ENCODE results near the gene ARFGEF3.

Gene ARFGEF3

DNA sequence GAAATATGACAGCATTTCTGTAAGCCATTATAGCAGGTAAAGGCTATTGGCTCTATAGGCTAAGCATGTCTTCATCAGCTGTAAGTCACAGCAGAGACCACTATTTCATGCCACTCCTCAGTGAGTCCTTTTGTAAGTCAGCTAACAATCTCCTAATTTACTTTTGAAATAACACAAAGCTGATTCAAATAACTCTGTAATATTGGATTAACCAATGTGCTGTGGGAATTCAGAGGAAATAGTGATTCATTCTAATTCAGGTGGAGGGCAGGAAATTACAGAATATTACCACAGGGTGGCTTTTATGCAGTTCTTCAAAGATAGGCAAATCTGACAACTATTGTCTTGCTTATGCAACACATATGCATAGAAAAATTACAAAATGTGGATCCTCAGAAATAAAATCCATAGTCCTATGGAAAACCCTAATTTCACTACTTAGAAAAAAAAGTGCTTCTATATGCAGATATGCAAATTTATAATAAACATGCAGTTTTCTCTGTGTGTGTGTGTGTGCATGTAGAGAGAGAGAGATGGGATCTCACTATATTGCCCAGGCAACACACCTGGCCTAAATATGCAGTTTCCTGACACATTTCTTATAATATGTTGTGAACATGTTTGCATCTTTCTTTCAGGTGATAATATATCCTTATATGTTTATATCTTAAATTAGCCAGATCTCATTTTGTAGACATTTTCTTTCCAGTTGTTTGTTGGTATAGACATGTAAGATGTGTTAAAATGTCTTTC, 211.1 kb downstream of the ARFGEF3 start:
- peak in 2 of 6 experiments; percentile 7 to 12 for DNase-seq

DNA sequence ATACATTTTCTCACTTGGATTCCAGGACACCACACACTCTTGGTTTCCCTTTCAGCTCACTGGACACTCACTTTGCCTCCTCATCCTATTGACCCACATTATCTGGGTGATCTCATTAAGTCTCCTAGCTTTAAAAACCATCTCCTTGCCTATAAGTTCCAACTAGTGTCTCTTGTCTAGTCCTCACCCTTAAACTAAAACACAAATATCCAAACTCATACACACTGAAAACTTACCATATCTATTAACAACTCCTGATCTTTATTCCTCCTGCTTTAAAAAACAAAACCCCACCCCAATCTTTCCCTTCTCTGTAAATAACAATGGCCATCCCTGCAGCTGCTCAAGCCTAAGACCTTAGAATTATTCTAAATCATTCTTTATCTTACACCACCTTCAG, 212.5 kb downstream of the ARFGEF3 start:
- no peak for DNase-seq

DNA sequence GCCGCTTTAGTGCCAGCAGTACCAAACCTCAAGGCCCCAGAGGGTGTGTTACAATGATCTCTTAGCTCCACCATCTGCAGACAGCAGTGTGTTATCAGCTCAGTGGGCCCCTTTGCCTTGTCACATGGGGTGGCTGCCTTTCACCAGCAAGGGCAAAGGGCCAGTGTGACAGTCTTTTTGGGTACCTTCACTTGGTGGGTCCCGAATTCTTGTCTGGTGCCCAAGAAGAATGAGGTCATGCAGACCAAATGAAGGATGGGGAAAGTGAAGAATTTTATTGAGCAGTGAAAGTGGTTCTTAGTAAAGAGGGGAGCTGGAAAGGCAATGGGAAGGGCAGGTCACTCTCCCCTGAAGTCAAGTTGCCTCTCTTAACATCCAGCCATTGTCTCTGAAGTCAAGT, 213.1 kb downstream of the ARFGEF3 start:
- no peak for DNase-seq

DNA sequence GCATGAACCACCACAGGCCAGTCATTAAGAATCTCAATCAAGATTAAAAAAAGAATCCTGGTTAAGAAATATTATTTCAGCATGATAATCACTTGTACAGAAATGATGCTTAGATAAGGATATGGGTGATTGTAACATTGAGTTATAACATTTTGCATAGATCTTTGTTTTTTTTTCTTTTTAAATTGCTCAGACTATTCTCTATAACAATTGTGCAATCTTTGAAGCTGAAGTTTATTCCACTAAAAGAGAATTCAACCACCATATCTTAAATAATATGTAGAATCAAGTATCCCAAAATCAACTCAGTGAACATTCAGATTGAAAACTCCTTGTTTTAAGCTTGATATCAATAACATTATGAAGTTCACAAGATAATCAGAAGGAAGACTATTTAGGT, 215.3 kb downstream of the ARFGEF3 start:
- DNase-seq: no peak

DNA sequence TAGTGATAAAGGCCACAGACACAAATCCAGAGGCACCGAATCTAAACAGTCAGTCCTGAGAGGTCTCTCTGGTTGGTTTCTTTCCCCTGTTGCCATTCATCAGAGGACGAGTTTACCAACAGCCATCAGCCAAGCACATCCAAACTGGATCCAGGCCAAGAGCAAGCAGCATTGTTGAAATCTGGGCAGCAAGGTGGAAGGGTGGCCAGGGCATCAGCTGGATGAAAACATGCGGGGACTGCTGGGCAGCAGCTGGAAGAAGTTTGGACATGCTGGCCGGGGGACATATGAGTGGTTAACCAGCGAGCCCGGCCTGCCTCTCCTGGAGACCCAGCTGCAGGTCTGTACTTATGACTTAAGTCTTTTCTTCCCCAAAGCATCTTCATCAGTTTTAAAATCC, 216.1 kb downstream of the ARFGEF3 start, which contains the start of gene SMIM28:
TSS of gene SMIM28 (plus strand) at position 62 of the 400 bp plus-strand sequence. CDS start at position 230, 168 bp downstream.
- no peak for DNase-seq

DNA sequence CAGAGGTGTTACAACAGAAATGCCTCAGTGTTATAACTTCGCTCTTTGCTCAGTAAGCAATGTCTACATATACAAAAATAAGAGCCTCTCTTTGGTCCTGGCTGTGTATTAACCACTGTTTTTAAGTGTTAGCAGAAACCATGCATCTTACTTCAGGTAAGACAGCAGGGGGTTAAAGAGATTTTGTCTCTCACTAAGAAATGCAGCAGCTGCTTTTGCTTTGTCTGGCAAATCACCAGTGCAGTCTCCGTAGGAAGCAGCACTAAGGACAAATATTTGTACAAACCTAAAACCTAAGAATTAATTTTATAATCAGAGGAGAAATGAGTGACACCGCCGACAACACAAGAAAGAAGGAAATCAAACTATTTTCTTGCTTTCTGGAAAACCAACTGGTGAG, 216.7 kb downstream of the ARFGEF3 start:
- DNase-seq: no peak

DNA sequence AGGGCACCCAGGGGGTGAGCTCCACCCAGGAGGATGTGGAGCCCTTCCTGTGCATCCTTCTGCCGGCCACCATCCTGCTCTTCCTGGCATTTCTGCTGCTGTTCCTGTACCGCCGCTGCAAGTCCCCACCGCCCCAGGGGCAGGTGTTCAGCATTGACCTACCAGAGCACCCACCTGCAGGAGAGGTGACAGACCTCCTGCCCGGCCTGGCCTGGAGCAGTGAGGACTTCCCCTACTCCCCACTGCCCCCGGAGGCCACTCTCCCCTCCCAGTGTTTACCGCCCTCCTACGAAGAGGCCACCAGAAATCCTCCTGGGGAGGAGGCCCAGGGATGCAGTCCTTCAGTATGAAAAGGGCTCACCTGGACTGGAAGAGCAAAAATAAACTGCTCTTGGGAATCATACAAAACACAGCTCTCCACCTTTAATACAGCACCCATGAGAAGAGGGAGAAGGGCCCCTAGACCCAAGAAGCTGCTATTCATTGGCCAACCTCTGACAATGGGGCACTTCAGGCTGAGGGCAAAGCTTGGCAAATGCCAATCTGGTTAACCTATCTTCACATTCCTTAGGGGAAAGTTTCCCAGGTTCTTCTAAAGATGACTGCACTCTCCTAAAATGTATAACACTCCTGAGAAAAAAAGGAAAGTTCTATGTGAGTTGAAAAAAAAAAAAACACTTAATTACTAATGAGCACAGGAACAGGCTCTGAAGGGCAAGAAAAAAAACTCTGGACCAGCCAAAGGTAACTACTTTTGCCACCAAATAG, 220.9 kb downstream of the ARFGEF3 start:
- DNase-seq: no peak

DNA sequence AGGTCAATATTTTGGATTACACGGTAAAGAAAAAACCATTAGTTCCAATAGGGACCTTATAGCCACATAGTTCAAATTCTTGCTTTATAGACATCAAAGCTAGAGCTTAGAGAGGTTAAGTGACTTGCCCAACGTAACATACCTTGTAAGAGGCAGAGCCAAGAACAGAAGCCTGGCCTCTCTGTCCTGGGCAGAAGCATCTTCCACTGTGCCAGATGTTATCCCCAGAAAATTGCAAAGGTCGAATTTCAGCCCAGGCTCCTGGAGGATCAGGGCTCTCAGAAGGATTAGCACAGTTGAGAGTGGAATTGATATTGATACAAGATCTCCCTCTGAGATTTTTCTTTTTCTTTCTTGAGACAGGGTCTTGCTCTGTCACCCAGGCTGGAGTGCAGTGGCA, 222.0 kb downstream of the ARFGEF3 start:
- DNase-seq: no peak

DNA sequence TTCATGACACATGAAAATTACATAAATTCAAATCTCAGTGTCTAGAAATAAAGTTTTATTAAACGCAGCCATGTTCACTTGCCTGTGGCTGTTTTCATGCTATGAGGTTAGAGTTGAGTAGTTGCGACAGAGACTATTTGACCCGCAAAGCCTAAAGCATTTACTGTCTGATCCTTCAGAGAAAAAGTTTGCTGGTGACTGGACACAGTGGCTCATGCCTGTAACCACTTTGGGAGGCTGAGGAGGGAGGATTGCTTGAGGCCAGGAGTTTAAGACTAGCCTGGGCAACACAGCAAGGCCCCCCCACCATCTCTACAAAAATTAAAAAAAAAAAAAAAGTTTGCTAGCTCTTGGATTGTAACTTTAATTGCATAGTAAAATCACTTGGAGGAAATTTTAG, 225.2 kb downstream of the ARFGEF3 start:
- no peak for DNase-seq

DNA sequence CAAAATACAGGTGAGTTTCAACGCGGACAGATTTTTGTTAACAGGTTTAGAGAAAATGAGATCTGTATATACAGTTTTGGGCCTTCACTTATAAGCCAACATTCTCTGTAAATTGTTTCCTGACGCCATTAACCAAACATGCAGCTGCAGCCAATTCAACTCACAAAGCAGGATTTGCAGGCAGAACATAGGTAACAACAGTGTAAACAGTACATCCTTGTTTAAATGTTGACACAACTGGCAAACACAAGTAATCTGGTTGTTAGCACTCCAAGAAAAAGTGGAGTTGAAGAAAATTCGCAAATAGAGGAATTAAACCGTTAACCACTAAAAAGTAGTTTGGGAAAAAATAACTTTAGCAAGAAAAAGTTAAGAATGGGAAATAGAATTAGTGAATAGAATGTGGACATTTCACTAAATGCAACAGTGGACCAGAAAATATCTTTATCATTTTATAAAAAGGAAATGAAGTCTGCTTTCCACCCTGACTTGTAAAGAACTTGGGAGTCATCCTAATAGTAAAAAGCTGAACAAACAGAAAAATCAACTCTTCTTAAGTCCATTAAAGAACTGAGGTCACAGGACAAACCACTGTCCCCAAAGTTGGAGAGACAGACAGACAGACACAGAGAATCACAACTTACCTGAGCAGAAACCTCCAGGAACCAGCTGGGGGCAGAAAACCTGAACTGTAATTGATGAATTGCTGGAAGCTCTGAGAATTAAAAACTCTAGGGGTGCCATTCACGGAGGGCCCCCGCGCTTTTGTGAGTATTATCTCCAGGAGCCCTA, 226.0 kb downstream of the ARFGEF3 start:
- DNase-seq: no peak

DNA sequence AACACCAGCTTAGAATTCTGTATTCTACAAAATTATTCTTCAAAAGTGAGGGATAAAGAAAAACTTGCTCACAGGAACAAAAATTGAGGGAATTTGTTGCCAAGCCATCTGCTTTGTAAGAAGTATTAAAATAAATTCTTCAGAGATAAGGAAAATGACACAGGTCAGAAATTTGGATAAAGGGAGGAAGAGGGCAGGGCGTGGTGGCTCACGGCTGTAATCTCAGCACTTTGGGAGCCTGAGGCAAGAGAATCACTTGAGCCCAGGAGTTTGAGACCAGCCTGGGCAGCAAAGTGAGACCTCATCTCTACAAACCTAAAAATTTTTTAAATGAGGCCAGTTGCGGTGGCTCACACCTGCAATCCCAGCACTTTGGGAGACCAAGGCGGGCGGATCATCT, 227.8 kb downstream of the ARFGEF3 start:
- no peak for DNase-seq
